GM23338 (cell line): ENCODE data around the gene SP8. TPM values are rescaled to one million over a fixed set of nuclear protein-coding genes. Genes with fewer than 3 reads are reported as not detected.

Experiments used
- ATAC-seq: fragments of 200-7000 bp; cut with Tn5 transposase; 3 replicates; pipeline ENCODE4 v1.9.1; 2020
- DNase-seq: peaks from one replicate; pipeline ENCODE4 v3.0.0-alpha.2; 2015; ENCODE audit warnings: low spot score
- H2AFZ ChIP-seq: fragments of 200-600 bp; sonication (generic); 2 replicates; pipeline ENCODE4 v1.8.0; 2016; ENCODE audit warnings: antibody characterized with exemption, mild to moderate bottlenecking, moderate library complexity
- H3F3A ChIP-seq: fragments of 200-600 bp; sonication (generic); replicated peaks from 2 replicates; pipeline ENCODE4 v1.8.0; 2017; ENCODE audit warnings: antibody characterized with exemption, mixed run types, low read depth
- H3K27ac ChIP-seq: fragments of 200-600 bp; sonication (generic); 2 replicates; pipeline ENCODE4 v1.6.1; 2016; ENCODE audit warnings: low read depth
- H3K27me3 ChIP-seq: fragments of 200-600 bp; sonication (generic); 2 replicates; pipeline ENCODE4 v1.8.0; 2016; ENCODE audit warnings: mild to moderate bottlenecking, mixed run types, moderate library complexity; ENCODE audit not compliant: insufficient read depth
- H3K36me3 ChIP-seq: fragments of 200-600 bp; sonication (generic); 2 replicates; pipeline ENCODE4 v1.8.0; 2016; ENCODE audit warnings: mild to moderate bottlenecking; ENCODE audit not compliant: insufficient read depth
- H3K4me1 ChIP-seq: fragments of 200-600 bp; sonication (generic); 2 replicates; pipeline ENCODE4 v1.8.0; 2016; ENCODE audit warnings: mild to moderate bottlenecking, moderate library complexity; ENCODE audit not compliant: insufficient read depth
- H3K4me2 ChIP-seq: fragments of 200-600 bp; sonication (generic); 2 replicates; pipeline ENCODE4 v1.7.1; 2017; ENCODE audit warnings: mixed run types
- H3K4me3 ChIP-seq: fragments of 200-600 bp; sonication (generic); 2 replicates; pipeline ENCODE4 v1.6.1; 2016; ENCODE audit warnings: mixed run types
- H3K79me2 ChIP-seq: fragments of 200-600 bp; sonication (generic); replicated peaks from 2 replicates; pipeline ENCODE4 v1.8.0; 2017; ENCODE audit warnings: mild to moderate bottlenecking; ENCODE audit not compliant: insufficient read depth
- H3K9me2 ChIP-seq: fragments of 200-600 bp; sonication (generic); 2 replicates; pipeline ENCODE4 v1.8.0; 2017; ENCODE audit not compliant: insufficient read depth
- H4K20me1 ChIP-seq: fragments of 200-600 bp; sonication (generic); replicated peaks from 2 replicates; pipeline ENCODE4 v1.8.0; 2017; ENCODE audit warnings: mild to moderate bottlenecking; ENCODE audit not compliant: insufficient read depth
- H3K27ac Mint-ChIP-seq: 2 replicates; pipeline ENCODE4 v1.8.0; 2020; ENCODE audit warnings: inconsistent platforms, mild to moderate bottlenecking, moderate library complexity, mixed read lengths
- H3K27me3 Mint-ChIP-seq: 3 replicates; pipeline ENCODE4 v1.8.0; 2022; ENCODE audit warnings: low read depth, mild to moderate bottlenecking, moderate library complexity, mixed read lengths, inconsistent platforms; ENCODE audit not compliant: insufficient read depth, poor library complexity
- H3K36me3 Mint-ChIP-seq: 3 replicates; pipeline ENCODE4 v1.8.0; 2021; ENCODE audit warnings: low read depth, mild to moderate bottlenecking, inconsistent platforms, moderate library complexity, mixed read lengths
- H3K4me1 Mint-ChIP-seq: 3 replicates; pipeline ENCODE4 v1.8.0; 2020; ENCODE audit warnings: mild to moderate bottlenecking, inconsistent platforms, mixed read lengths
- H3K4me3 Mint-ChIP-seq: 3 replicates; pipeline ENCODE4 v1.8.0; 2021; ENCODE audit warnings: moderate library complexity, mild to moderate bottlenecking, inconsistent platforms, mixed read lengths
- H3K9me3 Mint-ChIP-seq: 3 replicates; pipeline ENCODE4 v1.8.0; 2020; ENCODE audit warnings: moderate library complexity, mild to moderate bottlenecking, inconsistent platforms, mixed read lengths
- CREB1 ChIP-seq: fragments of 250-450 bp; sonication (Bioruptor Pico); IDR thresholded peaks from 2 replicates; pipeline ENCODE4 v1.5.0; 2020; ENCODE audit warnings: low read depth, mild to moderate bottlenecking, moderate library complexity
- ETS1 ChIP-seq: IDR thresholded peaks from 2 replicates; pipeline ENCODE4 v1.6.1; 2016; ENCODE audit warnings: antibody characterized with exemption
- NANOG ChIP-seq: IDR thresholded peaks from 2 replicates; pipeline ENCODE4 v1.6.1; 2016; ENCODE audit warnings: antibody characterized with exemption, borderline replicate concordance
- REST ChIP-seq: IDR thresholded peaks from one replicate; pipeline ENCODE4 v1.6.1; 2018; ENCODE audit warnings: antibody characterized with exemption; ENCODE audit not compliant: unreplicated experiment
- STAT1 ChIP-seq: IDR thresholded peaks from one replicate; pipeline ENCODE4 v1.6.1; 2016; ENCODE audit warnings: antibody characterized with exemption; ENCODE audit not compliant: unreplicated experiment
- ZNF462 ChIP-seq: fragments of 250-450 bp; sonication (Bioruptor Pico); IDR thresholded peaks from 2 replicates; pipeline ENCODE4 v1.5.0; 2020; ENCODE audit warnings: mild to moderate bottlenecking, moderate library complexity
- polyA plus RNA-seq: library from polyadenylated mRNA; unstranded; fragments of >200 nt; fragmentation: Nextera tagmentation; extraction: Ambion mirVana; gene quantifications from 2 replicates; pipeline ENCODE4 v1.2.1, GENCODE V29; 2016
- total RNA-seq: library from RNA; depleted of rRNA; stranded (reverse); fragments of >200 nt; shearing (Covaris generic); gene quantifications from 2 replicates; pipeline ENCODE4 v1.2.3, GENCODE V29; 2014

SP8 gene
- total and polyA plus RNA-seq, 2 experiments from 2014 or later = 3.7 to 6.7 TPM

- Mint-ChIP-seq H3K4me3 (peak overlapping the region; percentile 94), H3K27me3 (peaks cover 63% of the 10 kb centered on the region)
- peaks cover 56% of the 10 kb centered on the region for H3K27me3 ChIP-seq
These were observed 9.2 kb upstream of the SP8 start for GRCh38 chr7:20795881-20796280.

More at GRCh38 chr7:20795881-20796280, 9.2 kb upstream of the SP8 start:
- H3K4me1 ChIP-seq = peaks cover 73% of the 10 kb centered on the region
- Mint-ChIP-seq H3K36me3 (no peaks in the 10 kb centered on the region; the same call in 2 of the 3 replicates), H3K4me1 (peaks cover 65% of the 10 kb centered on the region), H3K27ac (no peak overlapping the region), H3K9me3 (no peaks in the 10 kb centered on the region)
- no peak overlapping the region for H2AFZ ChIP-seq
- peak; percentile 35 for ATAC-seq
- peak overlapping the region; percentile 21; the same call in 1 of the 2 replicates for H3K27ac ChIP-seq
- H3K79me2 ChIP-seq = no peaks in the 10 kb centered on the region
- H4K20me1 ChIP-seq = no peaks in the 10 kb centered on the region
- no peaks in the 10 kb centered on the region for H3K36me3 ChIP-seq
- peak overlapping the region; percentile 67 for H3K4me3 ChIP-seq
- H3F3A ChIP-seq = peaks cover 19% of the 10 kb centered on the region; the same call in 1 of the 2 replicates
- no peaks in the 10 kb centered on the region for H3K9me2 ChIP-seq
- DNase-seq = peak; percentile 94
- TF ChIP-seq ZNF462 = 0 out of 2 replicates have a peak, but pooled peaks have one; percentile 54
- TF ChIP-seq REST = no peak
- peak; percentile 76 for TF ChIP-seq NANOG
- no peak for TF ChIP-seq ETS1
- TF ChIP-seq CREB1 (CRISPR knock-in tag) = peak; percentile 46; the same call in 1 of the 2 replicates
- TF ChIP-seq STAT1 = no peak
- H3K4me2 ChIP-seq = peak overlapping the region; percentile 84
